Measurements from ENCODE around the gene MMP28.

DNA sequence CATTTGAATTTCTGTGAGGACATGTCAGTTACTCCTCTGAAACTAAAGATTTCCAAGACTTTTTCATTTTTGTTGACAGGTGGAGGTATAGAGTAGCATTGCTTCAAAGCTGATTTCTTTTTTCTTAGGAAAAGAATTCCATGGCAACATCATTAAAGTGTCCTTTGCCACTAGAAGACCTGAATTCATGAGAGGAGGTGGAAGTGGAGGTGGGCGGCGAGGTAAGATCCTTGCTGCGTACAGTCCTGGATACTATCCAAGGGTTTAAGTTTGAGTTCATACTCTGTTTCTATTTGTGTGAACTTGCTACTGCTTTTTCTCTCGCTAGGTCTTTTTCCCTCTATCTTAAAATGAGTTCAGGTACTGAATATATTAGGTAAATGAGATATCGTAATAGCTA, 46.8 kb upstream of the MMP28 start:
- TF ChIP-seq, protein P1, sequence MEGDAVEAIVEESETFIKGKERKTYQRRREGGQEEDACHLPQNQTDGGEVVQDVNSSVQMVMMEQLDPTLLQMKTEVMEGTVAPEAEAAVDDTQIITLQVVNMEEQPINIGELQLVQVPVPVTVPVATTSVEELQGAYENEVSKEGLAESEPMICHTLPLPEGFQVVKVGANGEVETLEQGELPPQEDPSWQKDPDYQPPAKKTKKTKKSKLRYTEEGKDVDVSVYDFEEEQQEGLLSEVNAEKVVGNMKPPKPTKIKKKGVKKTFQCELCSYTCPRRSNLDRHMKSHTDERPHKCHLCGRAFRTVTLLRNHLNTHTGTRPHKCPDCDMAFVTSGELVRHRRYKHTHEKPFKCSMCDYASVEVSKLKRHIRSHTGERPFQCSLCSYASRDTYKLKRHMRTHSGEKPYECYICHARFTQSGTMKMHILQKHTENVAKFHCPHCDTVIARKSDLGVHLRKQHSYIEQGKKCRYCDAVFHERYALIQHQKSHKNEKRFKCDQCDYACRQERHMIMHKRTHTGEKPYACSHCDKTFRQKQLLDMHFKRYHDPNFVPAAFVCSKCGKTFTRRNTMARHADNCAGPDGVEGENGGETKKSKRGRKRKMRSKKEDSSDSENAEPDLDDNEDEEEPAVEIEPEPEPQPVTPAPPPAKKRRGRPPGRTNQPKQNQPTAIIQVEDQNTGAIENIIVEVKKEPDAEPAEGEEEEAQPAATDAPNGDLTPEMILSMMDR (IDR thresholded peaks at IDR 0.05) = no peak
- TF ChIP-seq POLR2A (IDR thresholded peaks at IDR 0.05) = no peak
